ENCODE data around the gene BBS2.

Gene BBS2

GRCh38 chr16:56554441-56554840 lies 34.6 kb upstream of the BBS2 start:
- TF ChIP-seq CTCF (IDR thresholded peaks at IDR 0.05): no peak
- TF ChIP-seq ZFX (IDR thresholded peaks at IDR 0.05; ENCODE audit: borderline replicate concordance): no peak
- no peak overlapping the region for H3K27ac ChIP-seq

GRCh38 chr16:56551796-56552738 lies 32.2 kb upstream of the BBS2 start:
- H3K27ac ChIP-seq: peak overlapping the region; percentile 63

GRCh38 chr16:56549744-56550385 lies 30.0 kb upstream of the BBS2 start:
- H3K27ac ChIP-seq: no peak overlapping the region
- TF ChIP-seq CTCF (IDR thresholded peaks at IDR 0.05) (no peak), ZFX (IDR thresholded peaks at IDR 0.05; ENCODE audit: borderline replicate concordance) (no peak)

More at GRCh38 chr16:56551796-56552738, 32.2 kb upstream of the BBS2 start:
- TF ChIP-seq CTCF (IDR thresholded peaks at IDR 0.05) (no peak), ZFX (IDR thresholded peaks at IDR 0.05; ENCODE audit: borderline replicate concordance) (no peak)

- TF ChIP-seq CTCF (IDR thresholded peaks at IDR 0.05): no peak
- TF ChIP-seq ZFX (IDR thresholded peaks at IDR 0.05; ENCODE audit: borderline replicate concordance): no peak
- no peak overlapping the region for H3K27ac ChIP-seq
These were observed 29.3 kb upstream of the BBS2 start for GRCh38 chr16:56549161-56549560.

GRCh38 chr16:56547949-56548567 lies 28.2 kb upstream of the BBS2 start:
- H3K27ac ChIP-seq: no peak overlapping the region
- TF ChIP-seq CTCF (IDR thresholded peaks at IDR 0.05) (no peak), ZFX (IDR thresholded peaks at IDR 0.05; ENCODE audit: borderline replicate concordance) (no peak)

- TF ChIP-seq ZFX (IDR thresholded peaks at IDR 0.05; ENCODE audit: borderline replicate concordance): no peak
- no peak for TF ChIP-seq CTCF (IDR thresholded peaks at IDR 0.05)
- no peak overlapping the region for H3K27ac ChIP-seq
These were observed 27.5 kb upstream of the BBS2 start for GRCh38 chr16:56547120-56547948.
